Measurements from ENCODE around the gene GNPTG.

- TF ChIP-seq CTCF (IDR thresholded peaks at IDR 0.05) (no peak), EP300 (IDR thresholded peaks at IDR 0.05) (no peak), POLR2A (IDR thresholded peaks at IDR 0.05) (no peak)
These were observed 28.2 kb upstream of the GNPTG start for GRCh38 chr16:1323296-1324239.
